Stimulated activated naive B cell treated with anti-CD40 and anti-IgM and Interleukin-4, amounts not matched to agents 10 μg/mL and 1 μg/mL and 100 μg/mL, for 72 hours (primary cell): ENCODE data around the gene IRGQ.

Source experiments
- ATAC-seq, 2 donors: fragments of 150-1000 bp; cut with Tn5 transposase; replicated peaks; 2 replicates each; pipeline ENCODE4 v1.10.0; 2021; ENCODE audit warnings: moderate library complexity in 1 of 2
- DNase-seq: peaks from one replicate; pipeline ENCODE4 v3.0.0; 2021
- H3K27ac Mint-ChIP-seq: one replicate; pipeline ENCODE4 v1.8.0; 2022; ENCODE audit warnings: mild to moderate bottlenecking, mixed read lengths
- H3K27me3 Mint-ChIP-seq, 2 donors: one replicate each; pipeline ENCODE4 v1.8.0; 2022; ENCODE audit warnings: mixed read lengths in 2 of 2
- H3K36me3 Mint-ChIP-seq, 2 donors: one replicate each; pipeline ENCODE4 v1.8.0; 2022; ENCODE audit warnings: mixed read lengths in 2 of 2, mild to moderate bottlenecking in 1 of 2
- H3K4me1 Mint-ChIP-seq, 2 donors: one replicate each; pipeline ENCODE4 v1.8.0; 2022; ENCODE audit warnings: mixed read lengths in 2 of 2, mild to moderate bottlenecking in 1 of 2
- H3K4me3 Mint-ChIP-seq, 2 donors: one replicate each; pipeline ENCODE4 v1.8.0; 2022; ENCODE audit warnings: mild to moderate bottlenecking in 2 of 2, mixed read lengths in 2 of 2, moderate library complexity in 1 of 2
- H3K9me3 Mint-ChIP-seq, 2 donors: one replicate each; pipeline ENCODE4 v1.8.0; 2022; ENCODE audit warnings: mixed read lengths in 2 of 2, mild to moderate bottlenecking in 1 of 2

IRGQ gene

DNA sequence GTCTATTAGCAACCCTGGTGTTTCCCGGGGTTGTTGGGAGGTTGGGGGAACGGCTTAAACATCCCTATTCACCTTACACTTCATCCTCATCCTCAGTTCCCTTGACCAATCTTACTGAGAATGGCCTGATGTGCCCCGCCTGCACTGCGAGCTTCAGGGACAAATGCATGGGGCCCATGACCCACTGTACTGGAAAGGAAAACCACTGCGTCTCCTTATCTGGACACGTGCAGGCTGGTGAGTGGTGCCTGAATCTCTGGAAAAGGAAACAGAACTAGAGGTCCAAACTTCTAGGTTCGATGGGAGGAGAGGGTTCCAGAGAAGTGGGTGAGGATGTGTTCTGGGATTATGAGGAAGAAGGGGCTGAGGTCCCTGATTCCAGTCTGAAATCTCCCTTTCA lies 14.5 kb downstream of the IRGQ start:
- DNase-seq (no peak), ATAC-seq (no peak)
- peaks cover 36 to 76% of the 10 kb centered on the region in 2 donors for H3K4me1 Mint-ChIP-seq
- peak overlapping the region; percentile 40 to 51 for H3K4me3 Mint-ChIP-seq
- H3K27ac Mint-ChIP-seq: no peak overlapping the region
- peaks cover 12 to 24% of the 10 kb centered on the region in 2 donors for H3K36me3 Mint-ChIP-seq
- no peaks in the 10 kb centered on the region for H3K27me3 Mint-ChIP-seq
- H3K9me3 Mint-ChIP-seq: no peaks in the 10 kb centered on the region

DNA sequence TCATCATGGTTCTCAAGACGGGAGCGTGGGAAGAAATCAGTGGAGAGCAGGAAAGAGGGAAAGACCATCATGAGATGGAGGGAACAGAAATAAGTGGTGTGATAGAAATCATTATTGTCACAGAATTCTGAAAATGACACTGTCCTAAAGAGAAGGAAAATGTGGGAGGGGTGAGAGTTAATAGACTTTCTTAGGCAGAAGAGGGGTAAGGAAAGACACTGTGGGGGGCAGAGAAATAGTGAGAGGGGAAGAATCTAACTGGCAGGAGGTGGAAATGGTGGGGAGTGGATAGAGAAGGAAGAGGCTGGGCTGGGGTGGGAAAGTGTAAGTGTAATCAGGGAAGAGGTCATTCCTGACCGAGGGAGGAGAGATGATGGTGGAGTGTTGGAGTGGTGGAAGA lies 17.1 kb downstream of the IRGQ start:
- Mint-ChIP-seq H3K27ac (no peak overlapping the region), H3K4me3 (peak overlapping the region; percentile 46 to 65), H3K36me3 (peaks cover 0 to 10% of the 10 kb centered on the region in 2 donors), H3K9me3 (no peaks in the 10 kb centered on the region), H3K4me1 (peaks cover 26 to 69% of the 10 kb centered on the region in 2 donors), H3K27me3 (no peaks in the 10 kb centered on the region)
- no peak for DNase-seq
- no peak for ATAC-seq

DNA sequence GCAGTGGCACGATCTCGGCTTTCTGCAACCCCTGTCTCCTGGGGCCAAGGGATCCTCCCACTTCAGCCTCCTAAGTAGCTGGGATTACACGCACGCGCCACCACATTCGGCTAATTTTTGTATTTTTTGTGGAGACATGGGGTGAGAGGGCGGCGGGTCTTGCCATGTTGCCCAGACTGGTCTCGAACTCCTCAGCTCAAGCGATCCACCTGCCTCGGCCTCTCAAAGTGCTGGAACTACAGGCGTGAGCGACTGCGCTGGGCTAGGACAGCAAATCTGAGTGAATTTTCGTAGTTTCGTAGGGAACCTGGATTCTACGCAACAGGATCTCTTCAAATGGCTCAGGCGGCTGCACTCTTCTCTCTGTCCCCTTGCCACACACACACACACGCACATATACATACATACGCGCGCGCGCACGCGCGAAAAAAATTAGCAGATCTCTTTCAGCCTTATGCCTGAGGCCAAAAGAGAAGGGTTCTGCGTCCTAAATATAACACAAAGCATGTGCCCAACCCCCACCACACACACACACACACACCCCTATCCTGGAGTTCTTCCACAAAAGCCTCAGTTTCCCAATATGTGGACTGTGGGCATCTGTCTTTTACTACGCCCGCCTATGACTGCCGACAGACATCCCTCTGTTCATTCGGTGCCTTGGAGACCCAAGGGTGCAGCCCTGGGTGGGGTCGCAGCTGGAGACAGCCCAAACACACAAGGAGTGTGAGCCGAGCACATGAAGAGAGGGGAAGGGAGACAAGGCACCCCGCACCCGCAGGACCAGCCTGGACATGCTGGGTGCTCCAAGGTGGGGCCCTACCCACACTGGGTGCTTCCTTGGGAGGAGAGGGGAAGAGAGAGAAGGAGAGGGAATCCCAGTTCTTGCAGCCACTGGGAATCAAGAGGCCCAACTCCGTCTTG lies 19.7 kb downstream of the IRGQ start:
- H3K4me1 Mint-ChIP-seq: peaks cover 26 to 59% of the 10 kb centered on the region in 2 donors
- peak overlapping the region; percentile 97 to 99 for H3K4me3 Mint-ChIP-seq
- peaks cover 5 to 15% of the 10 kb centered on the region in 2 donors for H3K36me3 Mint-ChIP-seq
- no peaks in the 10 kb centered on the region for H3K9me3 Mint-ChIP-seq
- no peak for DNase-seq
- H3K27ac Mint-ChIP-seq: peak overlapping the region; percentile 91
- ATAC-seq: peak; percentile 2
- no peaks in the 10 kb centered on the region for H3K27me3 Mint-ChIP-seq

DNA sequence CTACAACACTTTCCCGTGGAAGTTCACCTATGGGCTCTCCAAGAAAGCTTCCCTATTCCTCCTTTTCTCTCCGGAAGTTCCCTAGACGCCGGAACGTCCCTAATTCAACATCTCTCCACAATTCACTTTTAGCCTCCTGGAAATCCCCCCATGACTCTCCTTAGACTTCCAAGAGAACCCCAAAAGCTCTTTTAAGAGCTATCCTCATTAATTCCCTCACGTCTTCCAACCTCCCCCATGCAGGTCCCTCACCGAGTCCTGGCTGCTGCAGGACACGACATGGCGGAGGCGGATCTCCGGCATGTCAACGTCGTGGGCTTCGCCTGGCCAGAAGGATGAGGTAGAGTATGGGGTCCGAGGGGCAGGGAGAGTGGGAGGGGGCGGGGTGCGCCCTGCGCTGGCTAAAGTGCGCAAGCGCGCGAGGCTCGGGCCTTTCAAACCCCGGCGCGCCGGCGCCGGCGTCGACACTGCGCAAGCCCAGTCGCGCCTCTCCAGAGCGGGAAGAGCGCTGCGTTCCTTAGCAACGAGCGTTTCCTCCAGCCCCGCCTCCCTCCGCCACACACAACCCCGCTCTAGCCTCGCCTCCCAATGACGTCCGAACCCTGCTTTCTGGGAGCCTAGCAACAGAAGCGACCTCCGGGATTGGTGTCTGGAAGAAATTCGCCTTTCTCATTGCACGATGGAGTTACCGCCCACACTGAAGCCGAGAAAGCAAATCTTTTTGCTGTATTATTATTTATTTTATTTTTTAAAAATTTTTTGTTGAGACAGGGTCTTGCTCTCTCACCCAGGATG lies 20.6 kb downstream of the IRGQ start, which contains the start of the genes PINLYP and XRCC1:
Gene PINLYP (plus strand): TSS at position 646 of the 795 bp plus-strand sequence. CDS start 1,391 bp downstream, outside the sequence.
Gene XRCC1 (minus strand): TSS at position 372 of the 795 bp plus-strand sequence. CDS start 69 bp downstream, at position 303.
- Mint-ChIP-seq H3K4me1 (peaks cover 26 to 59% of the 10 kb centered on the region in 2 donors), H3K9me3 (no peaks in the 10 kb centered on the region)

DNA sequence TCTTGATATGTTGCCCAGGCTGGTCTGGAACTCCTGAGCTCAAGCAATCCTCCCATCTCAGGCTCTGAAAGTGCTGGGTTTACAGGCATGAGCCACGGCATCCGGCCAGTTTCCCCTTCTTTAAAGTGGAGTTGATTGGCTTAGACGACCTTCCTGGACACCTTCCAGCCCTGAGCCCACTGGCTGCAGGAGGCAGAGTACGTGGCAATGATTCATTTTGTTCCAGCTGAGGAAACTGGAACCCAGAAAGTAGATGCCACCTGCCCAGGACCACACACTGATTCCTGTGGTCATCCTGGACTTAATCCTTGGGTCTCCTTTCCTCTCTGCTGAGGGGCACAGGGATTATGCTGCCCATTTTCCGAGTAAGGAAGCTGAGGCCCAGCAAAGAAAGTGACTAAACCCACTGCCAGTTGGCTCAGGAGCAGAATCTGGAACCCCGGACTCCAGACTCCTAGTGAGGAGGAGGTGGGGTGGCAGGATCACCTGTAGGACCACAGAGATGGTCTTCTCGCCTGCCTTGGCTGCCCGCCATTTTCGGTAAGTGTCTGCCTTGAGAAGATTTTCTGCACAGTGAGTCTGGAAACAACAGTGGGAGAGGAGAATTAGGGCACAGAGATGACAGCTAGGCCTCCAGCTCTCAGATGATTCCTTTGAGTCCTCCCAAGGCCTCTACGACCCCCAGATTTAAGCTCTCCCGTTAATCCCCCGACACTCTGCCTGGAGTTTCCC lies 21.3 kb downstream of the IRGQ start:
- Mint-ChIP-seq H3K4me3 (peak overlapping the region; percentile 97 to 99), H3K36me3 (peaks cover 5 to 22% of the 10 kb centered on the region in 2 donors), H3K4me1 (peaks cover 26 to 51% of the 10 kb centered on the region in 2 donors), H3K27ac (peak overlapping the region; percentile 98), H3K27me3 (no peaks in the 10 kb centered on the region), H3K9me3 (no peaks in the 10 kb centered on the region)
- DNase-seq (no peak), ATAC-seq (no peak)

More for the DNA sequence above, 20.6 kb downstream of the IRGQ start, which contains the start of the genes PINLYP and XRCC1:
- DNase-seq (peak; percentile 93), ATAC-seq (peak; percentile 98 to 99)
- peak within 1 kb of the TSS; percentile 98 for H3K27ac Mint-ChIP-seq
- no peaks in the 10 kb centered on the region for H3K27me3 Mint-ChIP-seq
- peaks cover 5 to 19% of the 10 kb centered on the region in 2 donors for H3K36me3 Mint-ChIP-seq
- H3K4me3 Mint-ChIP-seq: peak within 1 kb of the TSS; percentile 97 to 99

DNA sequence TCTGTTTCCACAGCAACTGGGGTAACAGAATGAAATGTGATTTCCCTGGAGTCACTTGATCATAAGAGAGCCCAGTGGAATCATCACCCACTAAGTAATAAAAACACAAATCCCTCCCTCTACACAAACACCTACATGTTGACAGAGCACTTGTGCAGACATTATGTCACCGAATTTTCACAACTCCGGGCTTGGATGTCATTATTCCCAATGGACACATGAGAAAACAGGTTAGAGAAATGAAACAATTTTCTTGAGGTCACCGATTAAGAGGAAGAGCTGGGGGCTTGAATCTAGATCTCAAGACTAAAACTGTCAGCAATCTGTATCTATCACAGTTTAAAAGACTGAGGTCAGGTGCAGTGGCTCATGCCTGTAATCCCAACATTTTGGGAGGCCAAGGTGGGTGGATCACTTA lies 23.8 kb downstream of the IRGQ start:
- Mint-ChIP-seq H3K4me1 (peaks cover 20 to 38% of the 10 kb centered on the region in 2 donors), H3K4me3 (no peak overlapping the region), H3K36me3 (peaks cover 10 to 16% of the 10 kb centered on the region in 2 donors), H3K9me3 (no peaks in the 10 kb centered on the region), H3K27ac (peak overlapping the region; percentile 82), H3K27me3 (no peaks in the 10 kb centered on the region)
- ATAC-seq (no peak), DNase-seq (no peak)

DNA sequence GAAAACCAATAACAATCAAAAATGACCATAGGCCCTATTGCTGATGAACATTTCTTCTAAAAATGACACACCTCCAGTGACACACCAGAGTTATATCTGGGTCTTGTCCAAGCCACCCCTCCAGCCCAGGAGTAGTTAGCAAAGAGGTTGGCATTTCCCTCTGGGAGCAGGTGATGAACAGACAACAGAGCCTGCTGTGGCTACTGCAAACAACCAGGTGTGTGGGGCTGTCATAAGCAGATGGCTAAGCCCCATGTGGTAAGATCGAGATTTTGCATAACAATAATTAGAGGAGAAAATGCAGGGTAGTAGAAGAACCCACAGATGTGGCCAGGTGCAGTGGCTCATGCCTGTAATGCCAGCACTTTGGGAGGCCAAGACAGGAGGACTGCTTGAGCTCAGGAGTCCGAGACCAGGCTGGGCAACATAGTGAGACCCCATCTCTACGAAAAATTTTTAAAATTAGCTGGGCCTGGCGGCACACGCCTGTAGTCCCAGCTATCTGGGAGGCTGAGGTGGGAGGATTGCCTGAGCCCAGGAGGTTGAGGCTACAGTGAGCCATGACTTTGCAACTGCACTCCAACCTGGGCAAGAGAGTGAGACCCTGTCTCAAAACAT lies 25.7 kb downstream of the IRGQ start:
- DNase-seq (no peak), ATAC-seq (no peak)
- H3K27me3 Mint-ChIP-seq: no peaks in the 10 kb centered on the region
- no peak overlapping the region for H3K27ac Mint-ChIP-seq
- peaks cover 18 to 34% of the 10 kb centered on the region in 2 donors for H3K4me1 Mint-ChIP-seq
- peaks cover 12 to 15% of the 10 kb centered on the region in 2 donors for H3K36me3 Mint-ChIP-seq
- no peak overlapping the region for H3K4me3 Mint-ChIP-seq
- H3K9me3 Mint-ChIP-seq: no peaks in the 10 kb centered on the region

DNA sequence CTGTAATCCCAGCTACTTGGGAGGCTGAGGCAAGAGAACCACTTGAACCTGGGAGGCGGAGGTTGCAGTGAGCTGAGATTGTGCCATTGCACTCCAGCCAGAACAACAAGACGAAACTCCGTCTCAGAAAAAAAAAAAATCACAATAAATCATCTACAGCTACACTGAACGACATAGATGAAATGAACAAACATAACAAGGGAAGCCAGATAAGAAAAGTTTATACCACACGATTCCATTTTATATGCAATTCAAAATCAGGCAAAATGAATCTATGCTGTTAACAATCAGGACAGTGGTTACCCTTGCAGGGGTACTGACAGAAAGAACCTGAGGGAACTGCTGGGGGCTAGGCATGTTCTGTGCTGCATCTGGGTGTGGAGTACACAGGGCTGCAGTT lies 26.3 kb downstream of the IRGQ start:
- Mint-ChIP-seq H3K36me3 (peaks cover 12% of the 10 kb centered on the region in 2 donors), H3K27ac (no peak overlapping the region), H3K4me3 (no peak overlapping the region), H3K27me3 (no peaks in the 10 kb centered on the region), H3K9me3 (no peaks in the 10 kb centered on the region), H3K4me1 (peaks cover 20 to 34% of the 10 kb centered on the region in 2 donors)
- DNase-seq: no peak
- ATAC-seq: no peak

DNA sequence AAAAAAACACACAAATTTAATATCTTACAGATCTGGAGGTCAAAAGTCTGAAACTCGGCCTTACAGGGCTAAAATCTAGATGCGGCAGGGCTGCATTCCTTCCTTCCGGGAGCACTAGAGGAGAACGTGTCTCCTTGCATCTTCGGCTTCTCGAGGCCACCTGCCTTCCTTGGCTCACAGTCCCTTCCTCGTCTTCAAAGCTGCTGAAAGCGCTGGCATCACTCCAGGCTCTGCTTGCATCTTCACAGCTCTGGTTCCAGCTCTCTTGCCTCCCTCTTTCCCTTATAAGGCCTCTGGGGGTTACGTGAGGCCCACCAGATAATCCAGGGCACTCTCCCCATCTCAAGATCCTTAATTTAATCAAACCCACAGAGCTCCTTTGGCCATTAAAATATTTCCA lies 31.1 kb downstream of the IRGQ start:
- H3K4me3 Mint-ChIP-seq: peak overlapping the region in 1 of 2 donors; percentile 17
- peak overlapping the region; percentile 84 for H3K27ac Mint-ChIP-seq
- ATAC-seq (no peak), DNase-seq (no peak)
- peaks cover 41 to 64% of the 10 kb centered on the region in 2 donors for H3K4me1 Mint-ChIP-seq
- peaks cover 0 to 3% of the 10 kb centered on the region in 2 donors for H3K9me3 Mint-ChIP-seq
- H3K36me3 Mint-ChIP-seq: peaks cover 27 to 37% of the 10 kb centered on the region in 2 donors
- H3K27me3 Mint-ChIP-seq: no peaks in the 10 kb centered on the region

DNA sequence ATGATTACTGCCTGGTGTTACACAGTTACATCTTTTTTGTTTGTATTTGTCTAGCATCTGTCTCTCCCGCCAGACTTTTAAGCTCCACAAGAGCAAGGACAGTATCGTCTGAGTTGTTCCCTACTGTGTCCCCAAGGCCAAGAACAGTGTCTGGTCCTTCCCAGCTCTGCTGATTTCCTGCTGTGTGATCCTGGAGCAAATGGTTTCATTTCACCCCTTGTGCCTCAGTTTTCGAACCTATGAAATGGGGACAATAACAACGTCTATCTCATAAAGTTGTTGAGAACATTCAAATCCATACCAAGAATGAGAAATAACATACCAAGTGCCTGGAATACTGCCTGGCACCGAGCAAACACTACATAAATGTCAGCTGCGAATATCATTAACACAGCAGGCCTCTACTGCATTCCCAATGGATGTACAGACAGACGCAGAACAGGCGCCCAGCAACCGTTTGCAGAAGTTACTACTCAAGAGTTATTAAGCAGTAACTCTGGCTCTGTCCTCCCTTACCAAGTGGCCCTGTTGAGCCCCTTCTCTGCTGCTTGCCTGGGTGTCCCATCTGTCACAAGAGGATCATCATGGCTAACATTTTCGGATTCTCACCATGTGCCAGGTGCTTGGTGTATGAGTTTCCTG lies 32.0 kb downstream of the IRGQ start:
- Mint-ChIP-seq H3K9me3 (peaks cover 0 to 3% of the 10 kb centered on the region in 2 donors), H3K27me3 (no peaks in the 10 kb centered on the region), H3K4me3 (peak overlapping the region in 1 of 2 donors; percentile 60), H3K36me3 (peaks cover 27 to 37% of the 10 kb centered on the region in 2 donors), H3K4me1 (peaks cover 41 to 64% of the 10 kb centered on the region in 2 donors), H3K27ac (peak overlapping the region; percentile 93)
- DNase-seq (no peak), ATAC-seq (no peak)

DNA sequence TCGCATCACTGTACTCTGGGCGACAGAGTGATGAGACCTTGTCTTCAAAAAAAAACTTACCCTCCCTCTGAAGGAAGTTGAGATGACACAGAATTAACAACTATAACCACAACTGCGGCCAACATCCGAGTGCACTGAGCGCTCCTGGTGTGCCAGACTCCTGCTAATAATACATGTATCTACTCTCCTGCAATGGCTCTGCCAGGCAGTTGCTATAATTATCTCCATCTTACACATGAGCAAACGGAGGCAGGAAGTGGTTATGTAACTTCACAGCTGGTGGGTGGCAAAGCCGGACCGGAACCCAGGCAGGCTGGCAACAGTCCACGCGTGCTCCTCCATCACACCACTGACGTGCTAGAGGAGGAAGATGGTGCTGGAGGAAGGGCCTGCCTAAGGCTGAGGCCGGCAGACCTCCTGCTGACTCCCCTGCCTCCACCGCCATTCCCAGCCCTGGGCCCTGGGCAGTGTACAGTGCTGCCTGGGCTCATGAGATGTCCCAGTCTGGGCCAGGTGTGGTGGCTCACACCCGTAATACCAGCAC lies 33.2 kb downstream of the IRGQ start:
- DNase-seq (peak; percentile 63), ATAC-seq (peak; percentile 88 to 90)
- Mint-ChIP-seq H3K36me3 (peaks cover 22 to 37% of the 10 kb centered on the region in 2 donors), H3K27me3 (no peaks in the 10 kb centered on the region), H3K9me3 (peaks cover 0 to 3% of the 10 kb centered on the region in 2 donors), H3K4me1 (peaks cover 41 to 64% of the 10 kb centered on the region in 2 donors), H3K4me3 (peak overlapping the region; percentile 50 to 62), H3K27ac (peak overlapping the region; percentile 94)

DNA sequence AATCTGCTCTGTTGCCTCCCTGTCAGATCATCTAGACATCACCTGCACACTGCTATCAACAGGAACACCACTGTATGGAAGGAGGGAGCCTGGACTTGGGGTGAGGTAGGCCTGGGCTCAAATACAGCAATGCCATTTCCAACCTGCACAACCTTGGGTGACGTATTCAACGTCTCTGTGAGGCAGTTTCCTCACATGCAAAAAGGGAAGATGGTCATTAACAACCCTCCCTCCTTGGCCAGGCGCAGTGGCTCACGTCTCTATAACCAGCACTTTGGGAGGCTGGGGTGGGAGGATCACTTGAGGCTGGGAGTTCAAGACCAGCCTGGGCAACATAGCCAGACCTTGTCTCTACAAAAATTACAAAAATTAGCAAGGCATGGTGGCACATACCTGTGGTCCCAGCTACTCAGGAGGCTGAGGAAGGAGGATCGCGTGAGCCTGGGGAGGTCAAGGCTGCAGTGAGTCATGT lies 33.7 kb downstream of the IRGQ start:
- ATAC-seq (peak; percentile 1 to 2), DNase-seq (no peak)
- Mint-ChIP-seq H3K4me1 (peaks cover 41 to 64% of the 10 kb centered on the region in 2 donors), H3K36me3 (peaks cover 22 to 37% of the 10 kb centered on the region in 2 donors), H3K27ac (peak overlapping the region; percentile 94), H3K9me3 (peaks cover 0 to 3% of the 10 kb centered on the region in 2 donors), H3K27me3 (no peaks in the 10 kb centered on the region), H3K4me3 (peak overlapping the region in 1 of 2 donors; percentile 43)
